H1 (cell line): ENCODE data around the gene CSHL1. TPM values are rescaled to one million over a fixed set of nuclear protein-coding genes. Genes with fewer than 3 reads are reported as not detected.

ENCODE experiments used
- JUND ChIP-seq: IDR thresholded peaks from 2 replicates; pipeline ENCODE4 v1.6.1; 2011; ENCODE audit warnings: mild to moderate bottlenecking, improper control_type of control experiment, low read length
- NANOG ChIP-seq: IDR thresholded peaks from 2 replicates; pipeline ENCODE4 v1.6.1; 2011; ENCODE audit warnings: low read length, low read depth, mild to moderate bottlenecking, inconsistent platforms; ENCODE audit not compliant: insufficient read depth, poor library complexity, severe bottlenecking
- POLR2A ChIP-seq, 2 experiments: IDR thresholded peaks; 1 replicate in 1 of 2; 2 replicates in 1 of 2; pipeline ENCODE4 v1.6.1; 2011; ENCODE audit warnings: low read depth in 2 of 2, low read length in 2 of 2, mild to moderate bottlenecking in 2 of 2; ENCODE audit errors: control extremely low read depth in 1 of 2
- TAF7 ChIP-seq: optimal IDR thresholded peaks from 2 replicates; pipeline ENCODE3; 2011; ENCODE audit warnings: low read depth, mild to moderate bottlenecking, inconsistent platforms, low read length, moderate library complexity, borderline replicate concordance
- YY1 ChIP-seq: IDR thresholded peaks from 2 replicates; pipeline ENCODE4 v1.6.1; 2011; ENCODE audit warnings: low read depth, mild to moderate bottlenecking, low read length
- polyA plus RNA-seq, 7 experiments: library from polyadenylated mRNA; depleted of rRNA in 3 of 7; stranded (reverse) in 5 of 7; unstranded in 2 of 7; fragments of >200 nt in 5 of 7; fragments of 200-250 nt in 2 of 7; gene quantifications; 1 replicate in 5 of 7; 2 replicates in 1 of 7; 4 replicates in 1 of 7; pipeline versions ENCODE4 v1.2.1 to v1.2.3, GENCODE V29; 2011 to 2013; ENCODE audit warnings: missing spikeins in 2 of 7, mixed read lengths in 2 of 7
- total RNA-seq: library from RNA; stranded (reverse); fragmentation: NEBNext Ultra II Directional; extraction: Animal tissue kit (Norgen Biotek cat#: 25700); gene quantifications from 2 replicates; pipeline ENCODE4 v1.2.1, GENCODE V29; 2021
- TF ChIP-seq, protein P1 (sequence below), 3 experiments: IDR thresholded peaks; 1 replicate in 2 of 3; 2 replicates in 1 of 3; pipeline versions ENCODE4 v1.5.1 to v1.6.1; 2011; ENCODE audit warnings: low read length in 3 of 3, mild to moderate bottlenecking in 3 of 3, inconsistent platforms in 2 of 3, low read depth in 1 of 3, moderate library complexity in 1 of 3; ENCODE audit not compliant: insufficient read depth in 1 of 3; ENCODE audit errors: control extremely low read depth in 1 of 3
- TF ChIP-seq, protein P2 (sequence below): IDR thresholded peaks from 2 replicates; pipeline ENCODE4 v1.6.1; 2011; ENCODE audit warnings: low read depth, mild to moderate bottlenecking, low read length; ENCODE audit not compliant: insufficient read depth
- TF ChIP-seq, protein P3 (sequence below): fragments of 300-600 bp; sonication (generic); IDR thresholded peaks from 2 replicates; pipeline ENCODE4 v1.7.1; 2012; ENCODE audit warnings: low read length, moderate library complexity, mild to moderate bottlenecking, inconsistent platforms; ENCODE audit not compliant: insufficient replicate concordance

The CSHL1 gene
- total and polyA plus RNA-seq, 2 of the 8 experiments (the other 6 are each of a cell fraction or from before 2014, with no cell fraction given) = not detected

DNA sequence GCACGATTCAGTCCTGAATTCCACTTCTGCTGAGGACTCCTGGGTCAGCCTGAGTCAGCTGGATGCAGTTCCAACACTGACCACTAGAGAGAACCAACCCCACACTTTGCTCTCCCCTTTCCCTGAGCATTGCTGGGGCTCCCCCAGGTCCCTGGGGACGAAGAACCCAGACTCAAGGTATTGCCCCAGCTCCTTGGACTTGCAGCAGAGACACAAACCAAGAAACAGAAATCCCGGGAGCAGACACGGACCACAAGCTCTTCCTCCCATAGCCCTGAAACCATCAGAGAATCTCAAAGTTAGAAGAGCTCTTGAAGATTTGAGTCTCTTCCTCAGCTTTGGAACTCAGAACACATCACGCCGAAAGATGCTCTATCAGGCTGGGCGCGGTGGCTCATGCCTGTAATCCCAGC is 8.3 kb upstream of the CSHL1 start (continued):
- 0 out of 2 replicates have a peak, but pooled peaks have one; percentile 12 for TF ChIP-seq YY1
- TF ChIP-seq JUND = 0 out of 2 replicates have a peak, but pooled peaks have one; percentile 7
- TF ChIP-seq NANOG = no peak
- no peak for TF ChIP-seq TAF7
- TF ChIP-seq, protein P1, sequence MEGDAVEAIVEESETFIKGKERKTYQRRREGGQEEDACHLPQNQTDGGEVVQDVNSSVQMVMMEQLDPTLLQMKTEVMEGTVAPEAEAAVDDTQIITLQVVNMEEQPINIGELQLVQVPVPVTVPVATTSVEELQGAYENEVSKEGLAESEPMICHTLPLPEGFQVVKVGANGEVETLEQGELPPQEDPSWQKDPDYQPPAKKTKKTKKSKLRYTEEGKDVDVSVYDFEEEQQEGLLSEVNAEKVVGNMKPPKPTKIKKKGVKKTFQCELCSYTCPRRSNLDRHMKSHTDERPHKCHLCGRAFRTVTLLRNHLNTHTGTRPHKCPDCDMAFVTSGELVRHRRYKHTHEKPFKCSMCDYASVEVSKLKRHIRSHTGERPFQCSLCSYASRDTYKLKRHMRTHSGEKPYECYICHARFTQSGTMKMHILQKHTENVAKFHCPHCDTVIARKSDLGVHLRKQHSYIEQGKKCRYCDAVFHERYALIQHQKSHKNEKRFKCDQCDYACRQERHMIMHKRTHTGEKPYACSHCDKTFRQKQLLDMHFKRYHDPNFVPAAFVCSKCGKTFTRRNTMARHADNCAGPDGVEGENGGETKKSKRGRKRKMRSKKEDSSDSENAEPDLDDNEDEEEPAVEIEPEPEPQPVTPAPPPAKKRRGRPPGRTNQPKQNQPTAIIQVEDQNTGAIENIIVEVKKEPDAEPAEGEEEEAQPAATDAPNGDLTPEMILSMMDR (IDR thresholded peaks at IDR 0.05; ENCODE audit: control extremely low read depth in 1 of 3, insufficient read depth in 1 of 3, low read depth in 1 of 3, low read length in 3 of 3) = peak; percentile 88 to 94 (median 89)
- TF ChIP-seq, protein P2, sequence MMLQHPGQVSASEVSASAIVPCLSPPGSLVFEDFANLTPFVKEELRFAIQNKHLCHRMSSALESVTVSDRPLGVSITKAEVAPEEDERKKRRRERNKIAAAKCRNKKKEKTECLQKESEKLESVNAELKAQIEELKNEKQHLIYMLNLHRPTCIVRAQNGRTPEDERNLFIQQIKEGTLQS = no peak
- no peak for TF ChIP-seq POLR2A (IDR thresholded peaks at IDR 0.05; ENCODE audit: control extremely low read depth in 1 of 2, low read depth in 2 of 2, low read length in 2 of 2)
- TF ChIP-seq, protein P3, sequence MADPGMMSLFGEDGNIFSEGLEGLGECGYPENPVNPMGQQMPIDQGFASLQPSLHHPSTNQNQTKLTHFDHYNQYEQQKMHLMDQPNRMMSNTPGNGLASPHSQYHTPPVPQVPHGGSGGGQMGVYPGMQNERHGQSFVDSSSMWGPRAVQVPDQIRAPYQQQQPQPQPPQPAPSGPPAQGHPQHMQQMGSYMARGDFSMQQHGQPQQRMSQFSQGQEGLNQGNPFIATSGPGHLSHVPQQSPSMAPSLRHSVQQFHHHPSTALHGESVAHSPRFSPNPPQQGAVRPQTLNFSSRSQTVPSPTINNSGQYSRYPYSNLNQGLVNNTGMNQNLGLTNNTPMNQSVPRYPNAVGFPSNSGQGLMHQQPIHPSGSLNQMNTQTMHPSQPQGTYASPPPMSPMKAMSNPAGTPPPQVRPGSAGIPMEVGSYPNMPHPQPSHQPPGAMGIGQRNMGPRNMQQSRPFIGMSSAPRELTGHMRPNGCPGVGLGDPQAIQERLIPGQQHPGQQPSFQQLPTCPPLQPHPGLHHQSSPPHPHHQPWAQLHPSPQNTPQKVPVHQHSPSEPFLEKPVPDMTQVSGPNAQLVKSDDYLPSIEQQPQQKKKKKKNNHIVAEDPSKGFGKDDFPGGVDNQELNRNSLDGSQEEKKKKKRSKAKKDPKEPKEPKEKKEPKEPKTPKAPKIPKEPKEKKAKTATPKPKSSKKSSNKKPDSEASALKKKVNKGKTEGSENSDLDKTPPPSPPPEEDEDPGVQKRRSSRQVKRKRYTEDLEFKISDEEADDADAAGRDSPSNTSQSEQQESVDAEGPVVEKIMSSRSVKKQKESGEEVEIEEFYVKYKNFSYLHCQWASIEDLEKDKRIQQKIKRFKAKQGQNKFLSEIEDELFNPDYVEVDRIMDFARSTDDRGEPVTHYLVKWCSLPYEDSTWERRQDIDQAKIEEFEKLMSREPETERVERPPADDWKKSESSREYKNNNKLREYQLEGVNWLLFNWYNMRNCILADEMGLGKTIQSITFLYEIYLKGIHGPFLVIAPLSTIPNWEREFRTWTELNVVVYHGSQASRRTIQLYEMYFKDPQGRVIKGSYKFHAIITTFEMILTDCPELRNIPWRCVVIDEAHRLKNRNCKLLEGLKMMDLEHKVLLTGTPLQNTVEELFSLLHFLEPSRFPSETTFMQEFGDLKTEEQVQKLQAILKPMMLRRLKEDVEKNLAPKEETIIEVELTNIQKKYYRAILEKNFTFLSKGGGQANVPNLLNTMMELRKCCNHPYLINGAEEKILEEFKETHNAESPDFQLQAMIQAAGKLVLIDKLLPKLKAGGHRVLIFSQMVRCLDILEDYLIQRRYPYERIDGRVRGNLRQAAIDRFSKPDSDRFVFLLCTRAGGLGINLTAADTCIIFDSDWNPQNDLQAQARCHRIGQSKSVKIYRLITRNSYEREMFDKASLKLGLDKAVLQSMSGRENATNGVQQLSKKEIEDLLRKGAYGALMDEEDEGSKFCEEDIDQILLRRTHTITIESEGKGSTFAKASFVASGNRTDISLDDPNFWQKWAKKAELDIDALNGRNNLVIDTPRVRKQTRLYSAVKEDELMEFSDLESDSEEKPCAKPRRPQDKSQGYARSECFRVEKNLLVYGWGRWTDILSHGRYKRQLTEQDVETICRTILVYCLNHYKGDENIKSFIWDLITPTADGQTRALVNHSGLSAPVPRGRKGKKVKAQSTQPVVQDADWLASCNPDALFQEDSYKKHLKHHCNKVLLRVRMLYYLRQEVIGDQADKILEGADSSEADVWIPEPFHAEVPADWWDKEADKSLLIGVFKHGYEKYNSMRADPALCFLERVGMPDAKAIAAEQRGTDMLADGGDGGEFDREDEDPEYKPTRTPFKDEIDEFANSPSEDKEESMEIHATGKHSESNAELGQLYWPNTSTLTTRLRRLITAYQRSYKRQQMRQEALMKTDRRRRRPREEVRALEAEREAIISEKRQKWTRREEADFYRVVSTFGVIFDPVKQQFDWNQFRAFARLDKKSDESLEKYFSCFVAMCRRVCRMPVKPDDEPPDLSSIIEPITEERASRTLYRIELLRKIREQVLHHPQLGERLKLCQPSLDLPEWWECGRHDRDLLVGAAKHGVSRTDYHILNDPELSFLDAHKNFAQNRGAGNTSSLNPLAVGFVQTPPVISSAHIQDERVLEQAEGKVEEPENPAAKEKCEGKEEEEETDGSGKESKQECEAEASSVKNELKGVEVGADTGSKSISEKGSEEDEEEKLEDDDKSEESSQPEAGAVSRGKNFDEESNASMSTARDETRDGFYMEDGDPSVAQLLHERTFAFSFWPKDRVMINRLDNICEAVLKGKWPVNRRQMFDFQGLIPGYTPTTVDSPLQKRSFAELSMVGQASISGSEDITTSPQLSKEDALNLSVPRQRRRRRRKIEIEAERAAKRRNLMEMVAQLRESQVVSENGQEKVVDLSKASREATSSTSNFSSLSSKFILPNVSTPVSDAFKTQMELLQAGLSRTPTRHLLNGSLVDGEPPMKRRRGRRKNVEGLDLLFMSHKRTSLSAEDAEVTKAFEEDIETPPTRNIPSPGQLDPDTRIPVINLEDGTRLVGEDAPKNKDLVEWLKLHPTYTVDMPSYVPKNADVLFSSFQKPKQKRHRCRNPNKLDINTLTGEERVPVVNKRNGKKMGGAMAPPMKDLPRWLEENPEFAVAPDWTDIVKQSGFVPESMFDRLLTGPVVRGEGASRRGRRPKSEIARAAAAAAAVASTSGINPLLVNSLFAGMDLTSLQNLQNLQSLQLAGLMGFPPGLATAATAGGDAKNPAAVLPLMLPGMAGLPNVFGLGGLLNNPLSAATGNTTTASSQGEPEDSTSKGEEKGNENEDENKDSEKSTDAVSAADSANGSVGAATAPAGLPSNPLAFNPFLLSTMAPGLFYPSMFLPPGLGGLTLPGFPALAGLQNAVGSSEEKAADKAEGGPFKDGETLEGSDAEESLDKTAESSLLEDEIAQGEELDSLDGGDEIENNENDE = no peak
